IMR-90 (cell line): ENCODE results near the gene OR4F6. TPM values are rescaled to one million over a fixed set of nuclear protein-coding genes. Genes with fewer than 3 reads are reported as not detected.
"Not testable (repeated sequence)": the region's sequence is repeated elsewhere in the genome, so short reads cannot be mapped to it uniquely, and the experiment has no call there.

Experiments
- ATAC-seq: fragments of 200-7000 bp; cut with Tn5 transposase; 2 replicates; pipeline ENCODE4 v1.9.1; 2020; ENCODE audit warnings: low read depth, mild to moderate bottlenecking, moderate library complexity
- BruUV-seq: library from RNA; stranded (reverse); fragments of 400-500 nt; replicated peaks from 2 replicates; lab custom pipeline; 2021; lab: Mats Ljungman, UMichigan
- CTCF ChIA-PET: fragments of 300-600 bp; formaldehyde crosslinking; extraction: SDS; loops from one replicate; lab custom pipeline; 2021; ENCODE audit warnings: antibody characterized with exemption; lab: Yijun Ruan, JAX
- POLR2A ChIA-PET: fragments of 300-600 bp; sonication (Branson Sonifier 250); formaldehyde crosslinking; loops from one replicate; lab custom pipeline; 2022; ENCODE audit warnings: antibody characterized with exemption; ENCODE audit not compliant: unreplicated experiment; lab: Charles Lee
- DNase-seq: peaks from one replicate; pipeline ENCODE4 v3.0.0; 2013
- H2AFZ ChIP-seq: replicated peaks from 2 replicates; pipeline ENCODE3; 2013; ENCODE audit warnings: low read length, mild to moderate bottlenecking; ENCODE audit not compliant: poor library complexity
- H2AK5ac ChIP-seq: 2 replicates; pipeline ENCODE4 v1.6.1; 2013; ENCODE audit warnings: low read depth, low read length, inconsistent platforms
- H2AK9ac ChIP-seq: replicated peaks from 2 replicates; pipeline ENCODE3; 2013; ENCODE audit warnings: mild to moderate bottlenecking, low read depth, low read length, moderate library complexity; ENCODE audit not compliant: poor library complexity
- H2BK120ac ChIP-seq: 2 replicates; pipeline ENCODE4 v1.6.1; 2013; ENCODE audit warnings: low read depth, low read length, inconsistent platforms
- H2BK15ac ChIP-seq: 3 replicates; pipeline ENCODE4 v1.6.1; 2013; ENCODE audit warnings: low read depth, low read length, inconsistent platforms
- H2BK20ac ChIP-seq: 2 replicates; pipeline ENCODE4 v1.6.1; 2013; ENCODE audit warnings: low read depth, mild to moderate bottlenecking, inconsistent platforms, low read length, moderate library complexity
- H2BK5ac ChIP-seq: 2 replicates; pipeline ENCODE4 v1.6.1; 2013; ENCODE audit warnings: mild to moderate bottlenecking, low read depth, low read length, inconsistent platforms; ENCODE audit not compliant: poor library complexity, severe bottlenecking
- H3K14ac ChIP-seq: replicated peaks from 2 replicates; pipeline ENCODE4 v1.6.1; 2013; ENCODE audit warnings: low read depth, low read length, inconsistent platforms
- H3K18ac ChIP-seq: 2 replicates; pipeline ENCODE4 v1.6.1; 2013; ENCODE audit warnings: low read depth, low read length, control low read depth
- H3K23ac ChIP-seq: 2 replicates; pipeline ENCODE4 v1.6.1; 2013; ENCODE audit warnings: low read depth, low read length, inconsistent platforms
- H3K27ac ChIP-seq: 2 replicates; pipeline ENCODE4 v1.5.1; 2013; ENCODE audit warnings: mild to moderate bottlenecking, control low read depth, low read length; ENCODE audit not compliant: insufficient read depth
- H3K27me3 ChIP-seq: 2 replicates; pipeline ENCODE4 v1.6.1; 2013; ENCODE audit warnings: low read length; ENCODE audit not compliant: control insufficient read depth, insufficient read depth
- H3K36me3 ChIP-seq: 2 replicates; pipeline ENCODE4 v1.6.1; 2013; ENCODE audit warnings: low read length, mixed read lengths; ENCODE audit not compliant: control insufficient read depth, insufficient read depth
- H3K4ac ChIP-seq: 2 replicates; pipeline ENCODE4 v1.6.1; 2013; ENCODE audit warnings: low read depth, low read length, inconsistent platforms
- H3K4me1 ChIP-seq: 2 replicates; pipeline ENCODE4 v1.6.1; 2013; ENCODE audit warnings: low read length, mixed read lengths; ENCODE audit not compliant: control insufficient read depth, insufficient read depth
- H3K4me2 ChIP-seq: 2 replicates; pipeline ENCODE4 v1.6.1; 2013; ENCODE audit warnings: low read depth, mild to moderate bottlenecking, control low read depth, low read length, moderate library complexity
- H3K4me3 ChIP-seq: 2 replicates; pipeline ENCODE4 v1.5.1; 2013; ENCODE audit warnings: low read depth, mild to moderate bottlenecking, control low read depth, low read length, moderate library complexity; ENCODE audit not compliant: insufficient read depth
- H3K56ac ChIP-seq: 2 replicates; pipeline ENCODE4 v1.6.1; 2013; ENCODE audit warnings: low read length, inconsistent platforms; ENCODE audit not compliant: insufficient read depth; ENCODE audit errors: extremely low read depth
- H3K79me1 ChIP-seq, 2 experiments: 2 replicates each; pipeline ENCODE4 v1.6.1; 2013; ENCODE audit warnings: low read length in 2 of 2, inconsistent platforms in 1 of 2, low read depth in 1 of 2
- H3K9ac ChIP-seq: 2 replicates; pipeline ENCODE4 v1.6.1; 2013; ENCODE audit warnings: low read depth, low read length, control low read depth
- H3K9me1 ChIP-seq: 2 replicates; pipeline ENCODE4 v1.6.1; 2013; ENCODE audit warnings: low read length, inconsistent platforms; ENCODE audit not compliant: insufficient read depth
- H3K9me3 ChIP-seq: 2 replicates; pipeline ENCODE4 v1.6.1; 2013; ENCODE audit warnings: low read length; ENCODE audit not compliant: control insufficient read depth, insufficient read depth
- H4K20me1 ChIP-seq: 2 replicates; pipeline ENCODE4 v1.6.1; 2013; ENCODE audit warnings: low read length, inconsistent platforms; ENCODE audit not compliant: insufficient read depth
- H4K5ac ChIP-seq: 2 replicates; pipeline ENCODE4 v1.6.1; 2013; ENCODE audit warnings: mild to moderate bottlenecking, low read depth, low read length, control low read depth
- H4K8ac ChIP-seq, 2 experiments: 2 replicates each; pipeline ENCODE4 v1.6.1; 2013; ENCODE audit warnings: low read depth in 2 of 2, low read length in 2 of 2, control low read depth in 1 of 2, inconsistent platforms in 1 of 2
- H4K91ac ChIP-seq: 2 replicates; pipeline ENCODE4 v1.6.1; 2013; ENCODE audit warnings: low read depth, low read length, inconsistent platforms; ENCODE audit not compliant: insufficient read depth
- WGBS, 2 experiments: methylation state at CpG; one replicate each; pipeline versions ENCODE4 v1.1.5 to v1.1.7; 2013; ENCODE audit warnings: missing lambda C conversion rate in 2 of 2; ENCODE audit not compliant: insufficient read length in 1 of 2; ENCODE audit errors: extremely low coverage in 2 of 2; 5-methylcytosine and 5-hydroxymethylcytosine counted together
- dilution Hi-C: fragments of 300-500 bp; cut with HindIII; formaldehyde crosslinking; loops from one replicate; pipeline ENCODE4 v1.14.3; 2018; ENCODE audit warnings: low sequenced_read_pairs; ENCODE audit not compliant: unreplicated experiment
- in situ Hi-C: fragments of 300-500 bp; cut with MboI; formaldehyde crosslinking; loops from 3 replicates; pipeline ENCODE4 v1.14.3; 2019; ENCODE audit warnings: low sequenced_read_pairs, inconsistent platforms, mixed read lengths
- intact Hi-C: fragments of 100-400 bp; cut with micrococcal nuclease; formaldehyde crosslinking; loops from 2 replicates; pipeline ENCODE4 v1.10.0; 2022
- polyA plus RNA-seq, 3 experiments: library from polyadenylated mRNA; depleted of rRNA; stranded (reverse); fragments of >200 nt; gene quantifications; 2 replicates each; pipeline ENCODE4 v1.2.3, GENCODE V29; 2012; ENCODE audit warnings: low replicate concordance in 1 of 3
- total RNA-seq: library from RNA; depleted of rRNA; stranded (reverse); fragments of >200 nt; gene quantifications from 2 replicates; pipeline ENCODE4 v1.2.3, GENCODE V29; 2012

OR4F6 gene
- total and polyA plus RNA-seq, 2 of the 4 experiments (the other 2 are of a cell fraction) = not detected

- WGBS, 2 experiments = no CpG with 5 or more reads among the region's 5 CpGs
- H2BK15ac ChIP-seq, H3K23ac ChIP-seq, H4K91ac ChIP-seq, H4K5ac ChIP-seq, H4K8ac ChIP-seq, H3K4me2 ChIP-seq, H3K9me3 ChIP-seq, H2BK20ac ChIP-seq, ATAC-seq, H2AK5ac ChIP-seq, POLR2A ChIA-PET, H3K27ac ChIP-seq, H3K4ac ChIP-seq, DNase-seq, H3K4me3 ChIP-seq, H2AFZ ChIP-seq, H3K79me1 ChIP-seq, H4K20me1 ChIP-seq, BruUV-seq, H3K4me1 ChIP-seq, H3K36me3 ChIP-seq, intact Hi-C loops, H2BK120ac ChIP-seq, H3K27me3 ChIP-seq, H3K14ac ChIP-seq, H3K18ac ChIP-seq, dilution Hi-C loops, H3K56ac ChIP-seq, H3K9me1 ChIP-seq, H3K9ac ChIP-seq, H2AK9ac ChIP-seq, in situ Hi-C loops, H2BK5ac ChIP-seq: not testable (repeated sequence)
- CTCF ChIA-PET = interaction anchor here (0.6 kb wide), 1 partner anchor 34 kb away, joined by 8 read pairs; no protein-coding TSS in a partner anchor
These were observed 14.6 kb upstream of the OR4F6 start for GRCh38 chr15:101788503-101789269.

DNA sequence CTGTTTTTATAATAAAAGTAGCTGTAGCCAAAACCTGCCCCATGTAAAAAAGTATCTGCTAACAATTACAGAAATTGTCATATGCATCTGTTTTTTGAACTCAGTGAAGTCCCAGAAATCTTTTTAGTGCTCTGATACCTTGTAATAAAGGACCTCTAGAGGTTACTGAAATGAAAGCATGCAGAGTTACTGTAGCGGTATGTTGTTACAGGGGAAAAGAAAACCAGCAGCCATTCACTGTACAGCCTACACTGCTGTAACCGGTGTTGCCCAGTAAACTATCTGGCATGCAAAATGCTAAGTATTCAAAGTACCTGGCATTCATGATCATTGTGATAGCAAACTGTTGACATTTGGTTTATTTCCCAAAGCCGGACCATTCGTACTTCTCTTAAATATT, 12.6 kb upstream of the OR4F6 start:
- H2BK120ac ChIP-seq, dilution Hi-C loops: not testable (repeated sequence)

More for the DNA sequence above, 12.6 kb upstream of the OR4F6 start:
- H2AK5ac ChIP-seq, H3K4ac ChIP-seq, H4K91ac ChIP-seq, H4K8ac ChIP-seq, H2AK9ac ChIP-seq, H3K56ac ChIP-seq, H3K27me3 ChIP-seq, in situ Hi-C loops, H3K14ac ChIP-seq, H3K4me3 ChIP-seq, H4K20me1 ChIP-seq, H3K4me1 ChIP-seq, intact Hi-C loops, CTCF ChIA-PET, H3K18ac ChIP-seq, H3K9me3 ChIP-seq, BruUV-seq, H3K27ac ChIP-seq, H3K36me3 ChIP-seq, H4K5ac ChIP-seq, POLR2A ChIA-PET, DNase-seq, H3K23ac ChIP-seq, H3K9ac ChIP-seq, H3K4me2 ChIP-seq, ATAC-seq, H2BK20ac ChIP-seq, H2AFZ ChIP-seq, H2BK5ac ChIP-seq, H3K9me1 ChIP-seq, H2BK15ac ChIP-seq, H3K79me1 ChIP-seq: not testable (repeated sequence)
- WGBS, 2 experiments = no CpG with 5 or more reads among the region's 4 CpGs
